ENCODE measurements around the gene TRIM56. TPM values are rescaled to one million over a fixed set of nuclear protein-coding genes. Genes with fewer than 3 reads are reported as not detected.
A peak's percentile ranks its signal among the peaks of the same experiment; 100 is the strongest.

Gene TRIM56
- total and polyA plus RNA-seq, 9 of the 15 experiments (the other 6 are each of a cell fraction or from before 2014, with no cell fraction given): 2.0 to 29.7 (median 11.6) TPM

DNA sequence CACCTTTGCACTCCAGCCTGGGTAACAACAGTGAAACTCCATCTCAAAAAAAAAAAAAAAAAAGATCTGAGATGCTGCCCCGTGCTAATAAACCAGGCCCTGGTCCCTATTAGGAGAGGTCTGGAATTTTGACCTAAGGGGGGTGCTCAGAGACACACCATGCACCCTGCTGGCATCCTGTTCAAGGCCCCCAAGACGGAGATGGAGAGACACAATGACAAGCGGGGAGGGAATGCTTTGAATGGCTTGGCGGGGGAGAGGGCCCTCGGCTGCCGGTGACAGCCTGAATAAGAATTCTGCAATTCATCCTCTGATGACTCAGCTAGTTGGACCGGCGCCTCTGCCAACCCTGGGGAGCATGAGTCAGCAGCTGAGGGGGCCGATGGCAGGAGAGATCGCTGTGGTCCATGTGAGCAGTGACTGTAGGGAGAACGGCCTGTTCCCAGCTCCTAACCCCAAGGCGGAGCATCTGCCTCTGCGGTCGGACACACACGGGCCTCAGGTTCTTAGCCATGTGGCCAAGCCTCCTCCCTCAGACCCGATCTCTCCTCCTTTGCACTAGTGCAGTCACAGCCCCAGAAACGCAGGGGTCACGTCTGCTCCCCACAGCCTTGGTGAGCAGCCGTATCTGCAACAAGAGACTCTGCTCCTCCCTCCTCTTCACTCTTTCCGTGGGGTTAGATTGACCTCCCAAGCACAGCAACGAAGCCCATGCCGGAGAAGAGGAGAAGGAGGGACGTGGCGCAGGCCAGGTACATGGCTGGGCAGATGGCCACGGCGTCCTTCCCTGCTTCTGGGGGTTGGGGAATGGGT is 14.9 kb downstream of the TRIM56 start (continued):
- TF ChIP-seq, protein P1, sequence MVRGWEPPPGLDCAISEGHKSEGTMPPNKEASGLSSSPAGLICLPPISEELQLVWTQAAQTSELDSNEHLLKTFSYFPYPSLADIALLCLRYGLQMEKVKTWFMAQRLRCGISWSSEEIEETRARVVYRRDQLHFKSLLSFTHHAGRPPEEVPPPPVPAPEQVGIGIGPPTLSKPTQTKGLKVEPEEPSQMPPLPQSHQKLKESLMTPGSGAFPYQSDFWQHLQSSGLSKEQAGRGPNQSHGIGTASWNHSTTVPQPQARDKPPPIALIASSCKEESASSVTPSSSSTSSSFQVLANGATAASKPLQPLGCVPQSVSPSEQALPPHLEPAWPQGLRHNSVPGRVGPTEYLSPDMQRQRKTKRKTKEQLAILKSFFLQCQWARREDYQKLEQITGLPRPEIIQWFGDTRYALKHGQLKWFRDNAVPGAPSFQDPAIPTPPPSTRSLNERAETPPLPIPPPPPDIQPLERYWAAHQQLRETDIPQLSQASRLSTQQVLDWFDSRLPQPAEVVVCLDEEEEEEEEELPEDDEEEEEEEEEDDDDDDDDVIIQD (CRISPR knock-in tag; IDR thresholded peaks at IDR 0.05): no peak
- TF ChIP-seq SMAD3 (CRISPR knock-in tag; conservative IDR thresholded peaks at IDR 0.05) (no peak), PTRF (tag; IDR thresholded peaks at IDR 0.05) (no peak; the same call in 1 of the 2 replicates), ZNF124 (CRISPR knock-in tag; IDR thresholded peaks at IDR 0.05) (no peak), ZFP30 (CRISPR knock-in tag; IDR thresholded peaks at IDR 0.05; ENCODE audit: borderline replicate concordance) (no peak), DACH1 (IDR thresholded peaks at IDR 0.05; ENCODE audit: partially characterized antibody) (peak; percentile 18), ZNF830 (CRISPR knock-in tag; IDR thresholded peaks at IDR 0.05) (no peak), MCM3 (IDR thresholded peaks at IDR 0.05) (no peak), TFAM (CRISPR knock-in tag; conservative IDR thresholded peaks at IDR 0.05) (no peak), MCM5 (IDR thresholded peaks at IDR 0.05; ENCODE audit: low read depth) (no peak), BCOR (IDR thresholded peaks at IDR 0.05) (peak; percentile 74), SMC3 (conservative IDR thresholded peaks at IDR 0.05; ENCODE audit: insufficient read depth, low read depth, low read length) (0 out of 2 replicates have a peak, but pooled peaks have one; percentile 6), ZNF316 (IDR thresholded peaks at IDR 0.05) (peak; percentile 100), XRCC3 (IDR thresholded peaks at IDR 0.05) (no peak), SNRNP70 (optimal IDR thresholded peaks at IDR 0.05; ENCODE audit: low read depth, low read length) (no peak), PHF20 (IDR thresholded peaks at IDR 0.05; ENCODE audit: partially characterized antibody) (no peak), RBM14 (IDR thresholded peaks at IDR 0.05; ENCODE audit: borderline replicate concordance, insufficient read depth, low read depth, low read length) (no peak), KLF13 (tag; IDR thresholded peaks at IDR 0.05; ENCODE audit: borderline replicate concordance, low read depth) (no peak), KDM5B (IDR thresholded peaks at IDR 0.05; ENCODE audit: insufficient replicate concordance, low read depth, low read length) (peak; percentile 83), RBM17 (IDR thresholded peaks at IDR 0.05; ENCODE audit: borderline replicate concordance, low read depth, low read length) (no peak), OTX1 (CRISPR knock-in tag; IDR thresholded peaks at IDR 0.05) (peak; percentile 62; the same call in 1 of the 2 replicates), ELF2 (CRISPR knock-in tag; IDR thresholded peaks at IDR 0.05) (0 out of 2 replicates have a peak, but pooled peaks have one; percentile 7)
- TF ChIP-seq, protein P2, sequence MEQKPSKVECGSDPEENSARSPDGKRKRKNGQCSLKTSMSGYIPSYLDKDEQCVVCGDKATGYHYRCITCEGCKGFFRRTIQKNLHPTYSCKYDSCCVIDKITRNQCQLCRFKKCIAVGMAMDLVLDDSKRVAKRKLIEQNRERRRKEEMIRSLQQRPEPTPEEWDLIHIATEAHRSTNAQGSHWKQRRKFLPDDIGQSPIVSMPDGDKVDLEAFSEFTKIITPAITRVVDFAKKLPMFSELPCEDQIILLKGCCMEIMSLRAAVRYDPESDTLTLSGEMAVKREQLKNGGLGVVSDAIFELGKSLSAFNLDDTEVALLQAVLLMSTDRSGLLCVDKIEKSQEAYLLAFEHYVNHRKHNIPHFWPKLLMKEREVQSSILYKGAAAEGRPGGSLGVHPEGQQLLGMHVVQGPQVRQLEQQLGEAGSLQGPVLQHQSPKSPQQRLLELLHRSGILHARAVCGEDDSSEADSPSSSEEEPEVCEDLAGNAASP (IDR thresholded peaks at IDR 0.05): no peak
- TF ChIP-seq, protein P3, sequence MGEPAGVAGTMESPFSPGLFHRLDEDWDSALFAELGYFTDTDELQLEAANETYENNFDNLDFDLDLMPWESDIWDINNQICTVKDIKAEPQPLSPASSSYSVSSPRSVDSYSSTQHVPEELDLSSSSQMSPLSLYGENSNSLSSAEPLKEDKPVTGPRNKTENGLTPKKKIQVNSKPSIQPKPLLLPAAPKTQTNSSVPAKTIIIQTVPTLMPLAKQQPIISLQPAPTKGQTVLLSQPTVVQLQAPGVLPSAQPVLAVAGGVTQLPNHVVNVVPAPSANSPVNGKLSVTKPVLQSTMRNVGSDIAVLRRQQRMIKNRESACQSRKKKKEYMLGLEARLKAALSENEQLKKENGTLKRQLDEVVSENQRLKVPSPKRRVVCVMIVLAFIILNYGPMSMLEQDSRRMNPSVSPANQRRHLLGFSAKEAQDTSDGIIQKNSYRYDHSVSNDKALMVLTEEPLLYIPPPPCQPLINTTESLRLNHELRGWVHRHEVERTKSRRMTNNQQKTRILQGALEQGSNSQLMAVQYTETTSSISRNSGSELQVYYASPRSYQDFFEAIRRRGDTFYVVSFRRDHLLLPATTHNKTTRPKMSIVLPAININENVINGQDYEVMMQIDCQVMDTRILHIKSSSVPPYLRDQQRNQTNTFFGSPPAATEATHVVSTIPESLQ (CRISPR knock-in tag; IDR thresholded peaks at IDR 0.05): no peak; the same call in 1 of the 2 replicates
- TF ChIP-seq, protein P4, sequence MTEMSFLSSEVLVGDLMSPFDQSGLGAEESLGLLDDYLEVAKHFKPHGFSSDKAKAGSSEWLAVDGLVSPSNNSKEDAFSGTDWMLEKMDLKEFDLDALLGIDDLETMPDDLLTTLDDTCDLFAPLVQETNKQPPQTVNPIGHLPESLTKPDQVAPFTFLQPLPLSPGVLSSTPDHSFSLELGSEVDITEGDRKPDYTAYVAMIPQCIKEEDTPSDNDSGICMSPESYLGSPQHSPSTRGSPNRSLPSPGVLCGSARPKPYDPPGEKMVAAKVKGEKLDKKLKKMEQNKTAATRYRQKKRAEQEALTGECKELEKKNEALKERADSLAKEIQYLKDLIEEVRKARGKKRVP (CRISPR knock-in tag; IDR thresholded peaks at IDR 0.05): no peak

Measured in K562 (cell line).